GM23248 (cell line): Measurements from ENCODE around the gene CASQ1. TPM values are rescaled to one million over a fixed set of nuclear protein-coding genes. Genes with fewer than 3 reads are reported as not detected.

Source experiments
- DNase-seq: peaks from one replicate; pipeline ENCODE4 v3.0.0-alpha.2; 2015
- H2AFZ ChIP-seq: fragments of 200-600 bp; sonication (generic); 2 replicates; pipeline ENCODE4 v1.6.1; 2016; ENCODE audit warnings: antibody characterized with exemption
- H3F3A ChIP-seq: fragments of 200-600 bp; sonication (generic); 2 replicates; pipeline ENCODE4 v1.6.1; 2016; ENCODE audit warnings: mild to moderate bottlenecking, antibody characterized with exemption, mixed run types; ENCODE audit not compliant: insufficient read depth
- H3K27ac ChIP-seq: fragments of 200-600 bp; sonication (generic); 2 replicates; pipeline ENCODE4 v1.5.1; 2016; ENCODE audit warnings: mild to moderate bottlenecking
- H3K27me3 ChIP-seq: fragments of 200-600 bp; sonication (generic); replicated peaks from 2 replicates; pipeline ENCODE4 v1.6.1; 2016; ENCODE audit warnings: mild to moderate bottlenecking; ENCODE audit not compliant: insufficient read depth
- H3K36me3 ChIP-seq: fragments of 200-600 bp; sonication (generic); 2 replicates; pipeline ENCODE4 v1.6.1; 2016; ENCODE audit warnings: low read depth, mild to moderate bottlenecking
- H3K4me1 ChIP-seq: fragments of 200-600 bp; sonication (generic); 2 replicates; pipeline ENCODE4 v1.6.1; 2016; ENCODE audit warnings: mild to moderate bottlenecking; ENCODE audit not compliant: insufficient read depth
- H3K4me2 ChIP-seq: fragments of 200-600 bp; sonication (generic); one replicate; pipeline ENCODE4 v1.6.1; 2016; ENCODE audit warnings: mild to moderate bottlenecking; ENCODE audit not compliant: unreplicated experiment
- H3K4me3 ChIP-seq: fragments of 200-600 bp; sonication (generic); 2 replicates; pipeline ENCODE4 v1.5.1; 2016; ENCODE audit warnings: mild to moderate bottlenecking
- H3K79me2 ChIP-seq: fragments of 200-600 bp; sonication (generic); 2 replicates; pipeline ENCODE4 v1.6.1; 2016; ENCODE audit warnings: mild to moderate bottlenecking; ENCODE audit not compliant: insufficient read depth
- H3K9ac ChIP-seq: fragments of 200-600 bp; sonication (generic); 2 replicates; pipeline ENCODE4 v1.6.1; 2016; ENCODE audit warnings: mild to moderate bottlenecking
- H3K9me2 ChIP-seq: fragments of 200-600 bp; sonication (generic); 2 replicates; pipeline ENCODE4 v1.6.1; 2016; ENCODE audit warnings: mixed run types, mild to moderate bottlenecking, moderate library complexity; ENCODE audit not compliant: insufficient read depth
- H3K9me3 ChIP-seq: fragments of 200-600 bp; sonication (generic); one replicate; pipeline ENCODE4 v1.6.1; 2017; ENCODE audit warnings: low read depth
- H4K20me1 ChIP-seq: fragments of 200-600 bp; sonication (generic); 2 replicates; pipeline ENCODE4 v1.6.0; 2016; ENCODE audit not compliant: insufficient read depth
- EZH2 ChIP-seq: fragments of 200-600 bp; sonication (generic); IDR thresholded peaks from 2 replicates; pipeline ENCODE4 v1.6.1; 2018; ENCODE audit warnings: antibody characterized with exemption, mild to moderate bottlenecking; ENCODE audit not compliant: insufficient read depth, poor library complexity, severe bottlenecking
- EZH2phosphoT487 ChIP-seq: fragments of 200-600 bp; sonication (generic); IDR thresholded peaks from 2 replicates; pipeline ENCODE4 v1.6.1; 2018; ENCODE audit warnings: antibody characterized with exemption, moderate library complexity, mild to moderate bottlenecking, low read depth; ENCODE audit not compliant: insufficient read depth
- WGBS, 2 experiments: methylation state at CpG; one replicate each; pipeline ENCODE4 v1.1.6; 2015 to 2017; ENCODE audit warnings: low lambda C conversion rate in 2 of 2, low coverage in 1 of 2; ENCODE audit errors: missing lambda C conversion rate in 2 of 2; 5-methylcytosine and 5-hydroxymethylcytosine counted together
- in situ Hi-C: fragments of 300-500 bp; cut with MboI; formaldehyde crosslinking; loops from 2 replicates; pipeline ENCODE4 v1.15.0; 2020
- polyA plus RNA-seq: library from polyadenylated mRNA; unstranded; fragments of >200 nt; fragmentation: Nextera tagmentation; extraction: Ambion mirVana; gene quantifications from 2 replicates; pipeline ENCODE4 v1.2.1, GENCODE V29; 2016
- total RNA-seq: library from RNA; depleted of rRNA; stranded (reverse); fragments of >200 nt; shearing (Covaris generic); gene quantifications from 2 replicates; pipeline ENCODE4 v1.2.3, GENCODE V29; 2014

Gene CASQ1
- total and polyA plus RNA-seq, 2 experiments from 2014 or later: 0.11 TPM; not detected in 1

DNA sequence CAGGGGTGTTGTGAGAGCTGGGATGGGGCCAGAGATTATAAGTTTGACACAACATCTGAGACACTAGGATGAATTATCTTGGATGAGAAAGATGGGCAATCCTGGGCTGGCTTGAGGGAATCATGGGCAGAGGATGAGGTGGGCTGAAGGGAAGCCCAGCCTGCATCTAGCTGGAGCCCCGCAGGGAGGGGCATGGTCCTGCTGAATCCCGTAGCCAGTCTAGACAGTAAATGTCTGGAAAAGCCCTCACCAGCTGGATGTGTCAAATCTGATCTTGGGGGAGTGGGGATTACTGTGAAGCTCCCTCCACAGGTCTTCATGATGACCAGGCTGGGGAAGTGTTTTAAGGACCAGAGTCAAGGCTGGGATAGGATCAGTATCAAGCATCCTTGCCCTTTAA is 3.6 kb upstream of the CASQ1 start:
- no peaks in the 10 kb centered on the region for H3F3A ChIP-seq
- H3K4me1 ChIP-seq: no peaks in the 10 kb centered on the region
- no peaks in the 10 kb centered on the region for H4K20me1 ChIP-seq
- no peak overlapping the region for H3K9ac ChIP-seq
- H3K27ac ChIP-seq: no peak overlapping the region
- no peaks in the 10 kb centered on the region for H3K36me3 ChIP-seq
- DNase-seq: no peak
- H3K4me3 ChIP-seq: no peak overlapping the region
- H3K9me3 ChIP-seq: no peaks in the 10 kb centered on the region
- WGBS, 2 experiments: 80 to 97% methylated on average over 2 of the region's 2 CpGs
- no peaks in the 10 kb centered on the region for H3K9me2 ChIP-seq
- no peaks in the 10 kb centered on the region for H3K27me3 ChIP-seq
- no peak overlapping the region for H2AFZ ChIP-seq
- no peak overlapping the region for H3K4me2 ChIP-seq
- in situ Hi-C loops: no loop called here
- TF ChIP-seq EZH2phosphoT487 (no peak), EZH2 (no peak)
- no peaks in the 10 kb centered on the region for H3K79me2 ChIP-seq

DNA sequence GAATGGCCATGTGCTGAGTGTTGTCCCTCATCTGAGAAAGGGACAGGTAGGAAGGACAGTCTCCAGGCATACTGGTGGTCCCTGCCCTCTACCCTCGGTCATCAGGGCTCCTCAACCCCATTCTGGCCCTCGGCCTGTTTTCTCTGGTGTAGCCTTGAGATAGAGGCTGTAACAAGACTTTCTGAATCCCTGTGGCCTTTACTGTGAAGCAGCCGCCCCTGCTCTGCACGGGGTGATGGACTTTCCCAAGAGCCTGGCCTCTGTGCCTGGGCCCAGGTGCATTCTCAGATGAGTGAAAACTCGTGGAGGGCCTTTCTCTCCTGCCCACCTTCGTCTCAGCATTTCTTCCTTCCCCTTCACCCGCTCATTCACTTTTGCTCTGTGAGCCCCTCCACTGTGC is 3.0 kb upstream of the CASQ1 start:
- no peaks in the 10 kb centered on the region for H4K20me1 ChIP-seq
- no peak overlapping the region for H3K9ac ChIP-seq
- H3K4me3 ChIP-seq: no peak overlapping the region
- TF ChIP-seq EZH2phosphoT487: no peak
- TF ChIP-seq EZH2: no peak
- H3K9me2 ChIP-seq: no peaks in the 10 kb centered on the region
- no peaks in the 10 kb centered on the region for H3K9me3 ChIP-seq
- no peaks in the 10 kb centered on the region for H3K36me3 ChIP-seq
- peaks cover 3% of the 10 kb centered on the region; the same call in 1 of the 2 replicates for H3K4me1 ChIP-seq
- in situ Hi-C loops: no loop called here
- H3K79me2 ChIP-seq: no peaks in the 10 kb centered on the region
- H3K4me2 ChIP-seq: no peak overlapping the region
- no peak overlapping the region for H3K27ac ChIP-seq
- no peaks in the 10 kb centered on the region for H3K27me3 ChIP-seq
- H2AFZ ChIP-seq: no peak overlapping the region
- H3F3A ChIP-seq: no peaks in the 10 kb centered on the region
- WGBS, 2 experiments: 53 to 56% methylated on average over 7 of the region's 7 CpGs
- DNase-seq: no peak

DNA sequence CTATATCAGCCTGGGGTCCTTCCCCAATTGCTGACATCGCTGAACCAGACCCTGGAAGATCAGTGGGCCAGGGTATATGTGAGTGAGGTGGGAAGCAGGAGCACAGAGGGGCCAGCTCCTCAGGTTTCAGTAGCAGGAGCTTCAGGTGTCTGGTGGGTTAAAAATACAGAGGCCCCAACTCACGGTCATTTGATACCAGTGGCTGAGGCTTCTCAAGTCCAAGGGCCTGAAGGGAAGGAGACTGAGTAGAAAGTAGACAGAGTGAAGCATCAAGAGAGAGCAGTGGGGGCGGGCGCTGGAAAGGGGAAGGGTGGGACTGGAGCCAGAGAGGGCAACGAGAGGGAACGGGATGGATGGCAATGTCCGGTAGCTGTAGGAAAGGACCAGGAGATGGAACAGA is 2.0 kb upstream of the CASQ1 start:
- no peaks in the 10 kb centered on the region for H3K9me3 ChIP-seq
- no peaks in the 10 kb centered on the region for H3K36me3 ChIP-seq
- H3K4me2 ChIP-seq: no peak overlapping the region
- no peak overlapping the region for H3K4me3 ChIP-seq
- H3K4me1 ChIP-seq: peaks cover 7% of the 10 kb centered on the region
- H2AFZ ChIP-seq: no peak overlapping the region
- H3K27ac ChIP-seq: no peak overlapping the region
- H3F3A ChIP-seq: no peaks in the 10 kb centered on the region
- no peaks in the 10 kb centered on the region for H3K9me2 ChIP-seq
- TF ChIP-seq EZH2phosphoT487 (no peak), EZH2 (no peak)
- no peak for DNase-seq
- in situ Hi-C loops: no loop called here
- no peaks in the 10 kb centered on the region for H3K79me2 ChIP-seq
- 68 to 81% methylated on average over 6 to 7 of the region's 7 CpGs for WGBS, 2 experiments
- H3K9ac ChIP-seq: no peak overlapping the region
- no peaks in the 10 kb centered on the region for H3K27me3 ChIP-seq
- no peaks in the 10 kb centered on the region for H4K20me1 ChIP-seq

DNA sequence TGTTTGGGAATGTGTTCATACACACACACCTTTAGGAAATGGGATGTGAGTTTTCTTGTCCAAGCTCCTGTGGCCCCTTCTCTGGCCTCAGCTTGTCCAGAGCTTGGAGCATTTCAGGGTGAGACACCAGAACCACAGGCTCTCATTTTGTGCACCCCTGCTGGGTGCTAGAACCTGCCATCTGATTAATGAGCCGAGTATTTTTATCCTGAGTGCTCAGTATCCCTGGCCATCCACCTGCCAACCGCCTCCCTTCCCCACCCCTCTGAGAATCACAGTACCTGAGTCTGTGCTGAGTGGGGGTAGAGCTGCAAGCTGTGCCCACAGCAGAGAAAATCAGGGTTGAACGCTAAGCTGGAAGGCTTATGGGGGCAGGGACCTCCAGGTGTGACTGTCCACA is 1.4 kb downstream of the CASQ1 start:
- Histone ChIP-seq H3K4me1 (peaks cover 9% of the 10 kb centered on the region), H4K20me1 (no peaks in the 10 kb centered on the region), H3K79me2 (no peaks in the 10 kb centered on the region), H3K27ac (no peak overlapping the region), H3K36me3 (no peaks in the 10 kb centered on the region), H3K9ac (no peak overlapping the region), H3K4me3 (no peak overlapping the region), H3K9me2 (no peaks in the 10 kb centered on the region), H2AFZ (no peak overlapping the region), H3K4me2 (no peak overlapping the region), H3K9me3 (no peaks in the 10 kb centered on the region), H3F3A (no peaks in the 10 kb centered on the region), H3K27me3 (no peaks in the 10 kb centered on the region)
- no peak for DNase-seq
- TF ChIP-seq EZH2phosphoT487 (no peak), EZH2 (no peak)
- WGBS, 2 experiments: 88 to 98% methylated on average over 3 of the region's 3 CpGs
- in situ Hi-C loops: no loop called here

DNA sequence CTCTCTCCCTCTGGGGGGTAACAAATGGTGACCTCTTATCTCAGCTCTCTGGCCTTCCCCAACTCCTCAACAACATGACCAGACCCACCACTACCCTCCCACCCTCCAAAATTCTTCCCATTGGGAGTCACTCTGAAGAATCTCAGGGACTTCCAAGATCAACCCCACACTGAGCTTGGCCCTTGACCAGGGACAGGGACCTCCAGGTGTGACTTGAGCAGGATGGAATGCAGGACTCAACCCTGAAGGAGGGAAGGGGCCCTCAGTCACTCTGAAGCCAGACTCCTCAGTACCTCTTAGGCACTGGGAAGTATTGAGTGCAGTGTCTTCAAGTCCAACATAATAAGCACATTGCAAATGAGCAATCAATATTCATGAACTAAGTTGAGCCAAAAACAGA is 1.9 kb downstream of the CASQ1 start:
- no peaks in the 10 kb centered on the region for H3K9me2 ChIP-seq
- H3K4me2 ChIP-seq: no peak overlapping the region

More for the DNA sequence above, 1.9 kb downstream of the CASQ1 start:
- H3K4me3 ChIP-seq: no peak overlapping the region
- H3K27ac ChIP-seq: no peak overlapping the region
- no peaks in the 10 kb centered on the region for H4K20me1 ChIP-seq
- H3K4me1 ChIP-seq: peaks cover 9% of the 10 kb centered on the region
- no peaks in the 10 kb centered on the region for H3K36me3 ChIP-seq
- H3K79me2 ChIP-seq: no peaks in the 10 kb centered on the region
- H2AFZ ChIP-seq: no peak overlapping the region
- no peaks in the 10 kb centered on the region for H3F3A ChIP-seq
- no peaks in the 10 kb centered on the region for H3K27me3 ChIP-seq
- H3K9me3 ChIP-seq: no peaks in the 10 kb centered on the region
- TF ChIP-seq EZH2phosphoT487: no peak
- TF ChIP-seq EZH2: no peak
- DNase-seq: no peak
- H3K9ac ChIP-seq: no peak overlapping the region
- in situ Hi-C loops: no loop called here
